Activated CD4-positive, CD25-positive, alpha-beta regulatory T cell treated with anti-CD3 and anti-CD28 coated beads, Interleukin-2, amount 50 U/mL, for 16 hours (primary cell): ENCODE results near the gene KCNAB2.

Experiments used
- DNase-seq: peaks from one replicate; pipeline ENCODE4 v3.0.0-alpha.2; 2020; ENCODE audit warnings: low read depth, low spot score

KCNAB2 gene

GRCh38 chr1:6081901-6082300 is 36.2 kb downstream of the KCNAB2 start:
- DNase-seq = no peak

- no peak for DNase-seq
Measured at GRCh38 chr1:6082430-6082971, 36.8 kb downstream of the KCNAB2 start.

GRCh38 chr1:6083385-6083784 is 37.7 kb downstream of the KCNAB2 start:
- no peak for DNase-seq

GRCh38 chr1:6083801-6084446 is 38.2 kb downstream of the KCNAB2 start:
- DNase-seq = no peak

- DNase-seq = no peak
Measured at GRCh38 chr1:6084781-6085495, 39.2 kb downstream of the KCNAB2 start.

- no peak for DNase-seq
Measured at GRCh38 chr1:6085666-6086065, 40.0 kb downstream of the KCNAB2 start.

GRCh38 chr1:6086358-6086757 is 40.7 kb downstream of the KCNAB2 start:
- DNase-seq = no peak

- DNase-seq = no peak
Measured at GRCh38 chr1:6086762-6087376, 41.2 kb downstream of the KCNAB2 start.

GRCh38 chr1:6087377-6087772 is 41.7 kb downstream of the KCNAB2 start:
- no peak for DNase-seq

- DNase-seq = no peak
Measured at GRCh38 chr1:6087958-6088357, 42.3 kb downstream of the KCNAB2 start.

- no peak for DNase-seq
Measured at GRCh38 chr1:6088956-6089355, 43.3 kb downstream of the KCNAB2 start.

GRCh38 chr1:6090288-6090687 is 44.6 kb downstream of the KCNAB2 start:
- DNase-seq = no peak

GRCh38 chr1:6090996-6091822 is 45.5 kb downstream of the KCNAB2 start:
- DNase-seq = no peak

- DNase-seq = no peak
Measured at GRCh38 chr1:6091823-6092109, 46.1 kb downstream of the KCNAB2 start.

GRCh38 chr1:6092211-6092610 is 46.5 kb downstream of the KCNAB2 start:
- no peak for DNase-seq

- DNase-seq = no peak
Measured at GRCh38 chr1:6093071-6093470, 47.4 kb downstream of the KCNAB2 start.

GRCh38 chr1:6093611-6094010 is 47.9 kb downstream of the KCNAB2 start:
- DNase-seq = no peak

- no peak for DNase-seq
Measured at GRCh38 chr1:6094246-6094645, 48.6 kb downstream of the KCNAB2 start.

- no peak for DNase-seq
Measured at GRCh38 chr1:6094801-6095505, 49.3 kb downstream of the KCNAB2 start.

- DNase-seq = no peak
Measured at GRCh38 chr1:6095511-6096242, 50.0 kb downstream of the KCNAB2 start.
